Activated T-cell treated with anti-CD3 and anti-CD28 coated beads, Interleukin-2, amount 50 U/mL, for 24 hours (primary cell): ENCODE results near the gene HPS5.

Experiments
- DNase-seq: peaks from one replicate; pipeline ENCODE4 v3.0.0-alpha.2; 2020
- H3K27ac Mint-ChIP-seq: 2 replicates; pipeline ENCODE4 v1.8.0; 2020; ENCODE audit warnings: mild to moderate bottlenecking, mixed read lengths
- H3K27me3 Mint-ChIP-seq: 2 replicates; pipeline ENCODE4 v1.8.0; 2020; ENCODE audit warnings: mixed read lengths
- H3K36me3 Mint-ChIP-seq: 2 replicates; pipeline ENCODE4 v1.8.0; 2020; ENCODE audit warnings: low read depth, mixed read lengths
- H3K4me1 Mint-ChIP-seq: 2 replicates; pipeline ENCODE4 v1.8.0; 2020; ENCODE audit warnings: low read depth, mixed read lengths
- H3K4me3 Mint-ChIP-seq: 2 replicates; pipeline ENCODE4 v1.8.0; 2020; ENCODE audit warnings: mild to moderate bottlenecking, moderate library complexity, mixed read lengths
- H3K9me3 Mint-ChIP-seq: 2 replicates; pipeline ENCODE4 v1.8.0; 2020; ENCODE audit warnings: mixed read lengths

Gene HPS5

DNA sequence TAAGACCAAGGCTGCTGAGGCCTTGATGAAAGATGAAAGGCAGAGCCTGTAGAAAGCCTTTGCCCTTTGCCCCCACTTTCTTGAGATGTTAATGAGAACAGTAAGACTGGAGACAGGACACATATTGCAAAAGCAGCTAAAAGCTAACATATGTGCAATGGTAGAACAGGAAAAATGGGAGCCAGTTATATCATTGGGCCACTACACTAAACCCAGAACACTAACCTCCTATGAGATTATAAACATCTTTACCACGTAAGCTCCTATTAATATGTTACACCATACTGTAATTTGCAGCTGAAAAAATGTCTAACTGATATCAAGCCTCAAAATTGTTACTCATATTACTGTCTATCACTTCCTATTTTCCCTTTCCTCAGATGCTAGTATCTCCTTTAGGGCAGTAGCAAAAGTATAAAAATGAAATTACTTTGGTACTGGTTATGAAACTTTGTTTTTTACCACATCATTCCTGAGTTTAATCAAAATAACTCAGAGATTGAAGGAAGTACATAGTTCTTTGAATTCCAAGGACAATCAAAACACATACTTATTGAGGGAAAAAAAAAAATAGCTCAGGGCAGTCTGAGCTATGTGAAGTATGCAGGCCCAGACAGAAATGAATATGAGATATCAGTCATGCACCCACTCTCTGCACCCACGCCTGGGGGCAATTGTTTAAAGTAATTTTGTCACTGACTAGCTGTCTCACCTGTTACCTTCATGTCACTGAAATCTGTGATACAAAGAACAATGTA lies 9.1 kb downstream of the HPS5 start:
- no peaks in the 10 kb centered on the region for H3K27me3 Mint-ChIP-seq
- no peak overlapping the region for H3K27ac Mint-ChIP-seq
- H3K36me3 Mint-ChIP-seq = peaks cover 81% of the 10 kb centered on the region
- H3K4me1 Mint-ChIP-seq = peaks cover 20% of the 10 kb centered on the region
- no peak overlapping the region for H3K4me3 Mint-ChIP-seq
- H3K9me3 Mint-ChIP-seq = no peaks in the 10 kb centered on the region
- no peak for DNase-seq

DNA sequence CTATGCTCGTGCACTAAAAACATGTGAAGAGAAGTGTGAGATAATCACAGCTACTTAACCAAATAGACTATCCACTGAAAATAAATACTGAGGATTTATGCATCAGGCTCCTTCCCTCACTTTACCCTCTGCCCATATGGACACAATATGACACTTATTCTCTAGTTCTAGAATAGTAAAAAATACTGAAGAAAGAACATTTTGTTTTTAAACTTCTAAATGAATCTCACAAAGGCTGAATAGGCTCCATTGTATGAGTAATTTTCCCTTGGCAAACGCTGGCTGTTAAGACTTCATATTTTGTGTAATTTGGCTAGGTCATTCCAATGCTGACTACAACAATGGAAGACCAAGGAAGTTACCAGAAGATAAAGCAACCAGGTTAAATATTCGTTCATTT lies 9.9 kb downstream of the HPS5 start:
- DNase-seq = no peak
- Mint-ChIP-seq H3K27me3 (no peaks in the 10 kb centered on the region), H3K4me1 (peaks cover 15% of the 10 kb centered on the region), H3K9me3 (no peaks in the 10 kb centered on the region), H3K27ac (no peak overlapping the region), H3K4me3 (no peak overlapping the region), H3K36me3 (peaks cover 83% of the 10 kb centered on the region)

DNA sequence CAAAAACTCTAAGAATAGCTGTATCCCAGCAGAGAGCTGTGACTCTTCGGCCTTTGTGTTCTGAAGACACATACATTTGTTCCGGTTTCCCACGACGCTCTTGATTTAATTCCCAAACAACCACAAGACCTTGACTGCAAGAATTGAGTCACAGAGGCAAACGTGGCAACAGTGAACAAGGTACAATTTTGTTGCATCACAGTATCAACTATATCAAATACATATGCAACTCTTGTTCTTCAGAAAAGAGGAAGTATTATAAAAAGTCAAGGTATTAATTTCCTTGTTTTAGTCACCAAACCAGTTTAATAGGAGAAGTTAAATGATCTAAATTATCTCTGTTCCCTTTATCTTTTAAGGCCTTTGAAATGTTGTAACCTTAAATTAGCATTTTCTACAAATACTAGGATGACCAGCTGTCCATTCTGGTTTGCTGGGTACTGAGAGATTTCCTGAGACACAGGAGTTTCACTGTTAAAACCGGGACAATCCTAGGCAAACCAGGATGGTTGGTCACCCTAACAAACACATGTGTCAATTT lies 11.1 kb downstream of the HPS5 start:
- Mint-ChIP-seq H3K27me3 (no peaks in the 10 kb centered on the region), H3K27ac (peak overlapping the region; percentile 35), H3K36me3 (peaks cover 81% of the 10 kb centered on the region), H3K9me3 (no peaks in the 10 kb centered on the region), H3K4me3 (no peak overlapping the region), H3K4me1 (peaks cover 15% of the 10 kb centered on the region)
- no peak for DNase-seq

DNA sequence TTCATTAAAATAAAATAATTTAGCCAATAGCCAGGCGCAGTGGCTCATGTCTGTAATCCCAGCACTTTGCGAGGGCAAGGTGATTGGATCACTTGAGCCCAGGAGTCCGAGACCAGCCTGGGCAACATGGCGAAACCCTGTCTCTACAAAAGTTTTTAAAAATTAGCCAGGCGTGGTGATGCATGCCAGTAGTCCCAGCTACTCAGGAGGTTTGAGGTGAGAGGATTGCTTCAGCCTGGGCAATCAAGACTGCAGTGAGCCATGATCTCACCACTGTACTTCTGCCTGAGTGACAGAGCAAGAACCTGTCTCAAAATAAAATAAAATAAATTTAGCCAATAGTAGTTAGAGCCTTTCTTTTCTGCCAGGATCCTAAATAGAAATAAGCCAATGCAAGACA lies 12.2 kb downstream of the HPS5 start:
- no peak for DNase-seq
- no peaks in the 10 kb centered on the region for H3K27me3 Mint-ChIP-seq
- H3K4me1 Mint-ChIP-seq = peaks cover 10% of the 10 kb centered on the region
- no peak overlapping the region for H3K4me3 Mint-ChIP-seq
- H3K27ac Mint-ChIP-seq = no peak overlapping the region
- no peaks in the 10 kb centered on the region for H3K9me3 Mint-ChIP-seq
- peaks cover 83% of the 10 kb centered on the region for H3K36me3 Mint-ChIP-seq

DNA sequence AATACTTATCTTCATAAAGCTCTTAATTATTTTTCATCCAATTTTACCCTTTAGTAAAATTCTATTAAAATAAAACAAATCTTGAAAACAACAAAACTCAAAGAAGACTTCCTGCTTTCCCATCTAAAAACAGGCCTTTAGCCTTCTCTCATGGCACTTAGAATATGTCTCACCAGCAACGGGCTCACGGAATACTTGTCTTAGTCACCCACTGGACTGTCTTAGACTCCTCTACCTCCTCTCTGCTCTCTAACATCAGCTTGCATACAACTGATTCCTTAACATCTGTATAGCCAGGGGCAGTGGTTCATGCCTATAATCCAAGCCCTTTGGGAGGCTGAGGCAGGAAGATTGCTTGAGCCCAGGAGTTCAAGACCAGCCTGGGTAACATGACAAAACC lies 13.7 kb downstream of the HPS5 start:
- Mint-ChIP-seq H3K36me3 (peaks cover 89% of the 10 kb centered on the region), H3K27me3 (no peaks in the 10 kb centered on the region), H3K4me3 (no peak overlapping the region), H3K27ac (no peak overlapping the region), H3K9me3 (no peaks in the 10 kb centered on the region), H3K4me1 (peaks cover 9% of the 10 kb centered on the region)
- DNase-seq = no peak

DNA sequence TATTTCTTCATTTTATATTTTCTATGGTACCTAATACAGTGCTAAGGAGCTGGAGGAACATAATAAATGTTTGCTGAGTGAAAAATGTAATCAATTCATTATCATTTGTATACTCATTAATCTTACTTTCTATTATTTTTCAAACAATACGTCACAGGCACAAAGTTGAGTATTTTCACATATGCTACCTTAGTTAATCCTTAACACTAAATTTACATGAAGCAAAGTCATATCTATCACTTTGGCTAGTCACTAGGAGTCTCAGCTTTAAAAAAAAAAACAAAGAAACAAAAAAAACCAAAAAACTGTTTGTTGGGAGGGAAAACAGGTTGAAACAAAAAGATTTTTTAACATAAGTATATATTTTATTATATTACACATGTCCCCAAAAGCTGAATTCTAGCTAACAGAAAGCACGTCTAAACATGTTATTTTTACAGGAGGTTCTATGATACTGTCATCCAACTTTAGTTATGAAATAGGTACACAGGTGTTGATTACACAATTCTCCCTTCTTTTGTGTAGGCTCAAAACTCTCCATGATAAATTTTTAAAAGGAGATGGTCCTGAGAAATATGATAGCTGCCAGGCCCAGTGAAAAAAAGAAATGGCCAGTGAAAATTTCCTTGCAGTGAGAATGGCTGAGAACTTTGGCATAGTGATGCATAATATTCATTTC lies 14.3 kb downstream of the HPS5 start:
- DNase-seq = no peak
- H3K4me1 Mint-ChIP-seq = peaks cover 3% of the 10 kb centered on the region
- H3K36me3 Mint-ChIP-seq = peaks cover 89% of the 10 kb centered on the region
- no peak overlapping the region for H3K4me3 Mint-ChIP-seq
- no peak overlapping the region for H3K27ac Mint-ChIP-seq
- H3K9me3 Mint-ChIP-seq = no peaks in the 10 kb centered on the region
- H3K27me3 Mint-ChIP-seq = no peaks in the 10 kb centered on the region

DNA sequence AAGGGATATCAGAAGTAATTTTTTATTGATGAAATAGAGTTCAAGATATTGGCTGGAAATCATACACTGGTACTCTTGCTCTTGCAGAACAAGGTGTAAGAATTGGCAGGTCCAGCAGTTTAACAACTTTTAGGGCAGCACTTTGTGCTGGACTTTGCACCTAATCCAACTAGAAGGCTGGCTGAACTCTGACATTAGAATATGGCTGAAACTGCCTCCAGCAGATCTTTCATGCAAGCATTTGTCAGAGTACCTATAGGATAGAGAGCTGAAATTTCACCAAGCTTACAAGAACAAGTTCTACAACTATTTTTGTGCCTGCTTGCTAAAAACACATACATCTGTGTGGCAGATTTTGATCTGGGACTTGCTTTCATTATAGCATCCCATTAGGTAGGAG lies 17.2 kb downstream of the HPS5 start:
- H3K27ac Mint-ChIP-seq = no peak overlapping the region
- DNase-seq = no peak
- H3K4me3 Mint-ChIP-seq = no peak overlapping the region
- no peaks in the 10 kb centered on the region for H3K27me3 Mint-ChIP-seq
- H3K4me1 Mint-ChIP-seq = no peaks in the 10 kb centered on the region
- H3K9me3 Mint-ChIP-seq = no peaks in the 10 kb centered on the region
- H3K36me3 Mint-ChIP-seq = peaks cover 89% of the 10 kb centered on the region

DNA sequence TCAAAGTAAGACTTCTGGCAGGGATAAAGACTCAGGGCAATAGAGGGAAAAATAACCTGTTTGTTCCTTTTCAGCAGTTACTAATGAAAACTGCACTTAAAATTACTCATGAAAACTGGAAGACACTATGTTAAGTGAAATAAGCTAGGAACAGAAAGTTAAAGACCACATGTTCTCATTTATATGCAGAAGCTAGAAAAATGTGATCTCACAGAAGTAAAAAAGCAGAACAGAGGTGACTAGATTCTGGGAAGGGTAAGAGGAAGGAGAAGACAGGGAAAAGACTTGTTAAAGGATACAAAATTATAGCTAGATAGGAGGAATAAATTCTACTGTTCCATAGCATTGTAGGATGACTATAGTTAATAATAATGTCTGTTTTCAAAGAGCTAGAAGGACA lies 22.2 kb downstream of the HPS5 start:
- Mint-ChIP-seq H3K27ac (peak overlapping the region; percentile 51), H3K4me3 (no peak overlapping the region), H3K9me3 (no peaks in the 10 kb centered on the region), H3K4me1 (peaks cover 9% of the 10 kb centered on the region), H3K27me3 (no peaks in the 10 kb centered on the region), H3K36me3 (peaks cover 87% of the 10 kb centered on the region)
- no peak for DNase-seq

DNA sequence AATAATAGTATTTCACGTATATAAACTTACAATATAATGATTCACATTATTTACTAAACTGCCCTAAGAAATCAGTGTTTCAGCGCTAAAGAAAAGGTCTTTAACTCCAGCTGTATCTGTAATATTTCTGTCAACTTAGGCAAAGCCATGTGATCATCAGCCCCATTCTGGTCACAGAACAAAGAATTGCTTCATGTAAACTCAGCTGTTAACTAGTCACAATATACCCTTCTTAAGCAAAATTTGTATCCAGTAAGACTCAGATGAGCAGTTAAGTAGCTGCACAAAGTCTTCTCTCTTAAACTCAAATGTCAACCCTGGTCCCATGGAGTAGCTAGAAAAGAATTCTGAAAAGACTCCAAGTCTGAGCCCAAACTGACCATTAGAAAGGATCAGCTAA lies 26.6 kb downstream of the HPS5 start:
- peaks cover 90% of the 10 kb centered on the region for H3K36me3 Mint-ChIP-seq
- no peak for DNase-seq
- H3K4me1 Mint-ChIP-seq = peaks cover 14% of the 10 kb centered on the region
- H3K9me3 Mint-ChIP-seq = no peaks in the 10 kb centered on the region
- H3K27me3 Mint-ChIP-seq = no peaks in the 10 kb centered on the region
- no peak overlapping the region for H3K27ac Mint-ChIP-seq
- H3K4me3 Mint-ChIP-seq = no peak overlapping the region

DNA sequence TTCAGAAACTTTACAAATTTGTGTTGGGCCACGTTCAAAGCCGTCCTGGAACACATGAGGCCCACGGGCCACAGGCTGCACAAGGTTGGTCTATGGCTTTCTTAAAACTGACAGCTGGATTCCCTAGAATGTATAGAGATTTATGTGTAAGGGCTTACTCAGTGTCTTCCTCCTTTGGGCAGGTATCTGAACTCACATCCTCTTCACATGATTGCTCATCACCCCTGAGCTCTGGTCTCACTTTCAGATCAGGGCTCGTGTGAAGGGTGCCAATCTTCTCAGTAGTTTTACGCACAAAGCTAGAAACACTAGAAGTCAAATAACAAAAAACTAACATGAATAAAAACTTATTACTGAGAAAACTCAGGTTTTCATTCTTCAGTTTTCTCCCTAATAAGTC lies 27.1 kb downstream of the HPS5 start:
- Mint-ChIP-seq H3K9me3 (no peaks in the 10 kb centered on the region), H3K4me1 (peaks cover 14% of the 10 kb centered on the region), H3K27ac (peak overlapping the region; percentile 56), H3K27me3 (no peaks in the 10 kb centered on the region), H3K36me3 (peaks cover 90% of the 10 kb centered on the region), H3K4me3 (no peak overlapping the region)
- no peak for DNase-seq

DNA sequence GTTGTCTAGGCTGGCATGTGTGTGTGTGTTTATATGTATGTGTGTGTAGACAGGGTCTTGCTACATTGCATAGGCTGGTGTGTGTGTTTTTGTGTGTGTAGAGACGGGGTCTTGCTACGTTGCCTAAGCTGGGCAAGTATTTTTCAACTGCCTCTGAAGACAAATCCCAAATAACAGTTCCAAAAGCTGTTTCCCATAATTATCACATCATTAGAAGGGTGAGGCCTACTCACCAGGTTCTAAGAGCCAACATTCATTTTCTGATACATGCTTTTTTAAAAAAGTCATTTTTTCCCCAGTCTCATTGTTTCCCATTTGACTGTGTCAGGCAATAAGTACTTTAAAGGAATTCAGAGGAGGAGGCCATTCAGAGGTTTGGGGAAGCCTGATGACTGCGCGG lies 33.0 kb downstream of the HPS5 start:
- peaks cover 88% of the 10 kb centered on the region for H3K36me3 Mint-ChIP-seq

DNA sequence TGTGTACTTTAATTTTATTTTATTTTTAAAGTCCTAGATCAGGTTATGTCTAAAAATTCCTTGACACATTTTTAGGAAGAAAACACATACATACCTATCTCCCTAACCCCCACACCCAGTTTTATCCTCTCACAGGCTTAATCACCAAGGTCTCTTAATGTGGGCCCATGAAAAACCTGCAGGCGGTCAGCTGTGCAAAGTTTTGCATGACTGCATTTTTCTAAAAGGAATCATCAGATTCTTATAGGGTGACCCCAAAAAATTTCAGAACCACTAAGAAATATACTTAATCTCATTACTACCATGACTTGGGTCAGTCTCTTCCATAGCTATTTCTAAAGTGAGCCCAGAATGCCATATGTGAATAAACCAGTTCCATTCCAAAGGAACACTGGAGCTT lies 36.1 kb downstream of the HPS5 start:
- DNase-seq = no peak
- no peaks in the 10 kb centered on the region for H3K27me3 Mint-ChIP-seq
- no peaks in the 10 kb centered on the region for H3K9me3 Mint-ChIP-seq
- H3K4me1 Mint-ChIP-seq = peaks cover 3% of the 10 kb centered on the region
- no peak overlapping the region for H3K27ac Mint-ChIP-seq
- no peak overlapping the region for H3K4me3 Mint-ChIP-seq
- H3K36me3 Mint-ChIP-seq = peaks cover 88% of the 10 kb centered on the region

More for the DNA sequence above, 33.0 kb downstream of the HPS5 start:
- no peak for DNase-seq
- H3K4me1 Mint-ChIP-seq = peaks cover 1% of the 10 kb centered on the region
- H3K4me3 Mint-ChIP-seq = no peak overlapping the region
- no peaks in the 10 kb centered on the region for H3K9me3 Mint-ChIP-seq
- no peaks in the 10 kb centered on the region for H3K27me3 Mint-ChIP-seq
- H3K27ac Mint-ChIP-seq = peak overlapping the region; percentile 7

DNA sequence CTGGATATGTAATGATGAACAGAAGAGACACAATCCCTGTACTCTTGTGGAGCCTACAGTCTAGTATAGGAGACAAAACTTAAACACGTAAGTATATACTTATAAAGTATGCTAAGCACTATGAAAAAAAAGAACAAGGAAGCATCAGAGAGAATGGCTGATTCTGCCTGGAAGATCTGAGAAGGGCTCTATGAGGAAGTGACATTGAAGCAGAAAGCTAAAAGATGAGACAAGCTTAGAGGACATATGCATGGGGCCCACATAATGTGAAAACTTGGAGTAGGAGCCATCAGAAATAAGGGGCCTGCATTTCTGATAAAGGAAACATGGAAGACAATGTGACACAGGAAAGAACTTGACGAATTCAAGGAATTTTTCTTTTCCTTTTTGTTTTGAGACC lies 39.3 kb downstream of the HPS5 start:
- no peak for DNase-seq
- H3K27ac Mint-ChIP-seq = no peak overlapping the region
- no peaks in the 10 kb centered on the region for H3K9me3 Mint-ChIP-seq
- H3K36me3 Mint-ChIP-seq = peaks cover 88% of the 10 kb centered on the region
- no peaks in the 10 kb centered on the region for H3K27me3 Mint-ChIP-seq
- H3K4me3 Mint-ChIP-seq = no peak overlapping the region
- H3K4me1 Mint-ChIP-seq = peaks cover 11% of the 10 kb centered on the region

DNA sequence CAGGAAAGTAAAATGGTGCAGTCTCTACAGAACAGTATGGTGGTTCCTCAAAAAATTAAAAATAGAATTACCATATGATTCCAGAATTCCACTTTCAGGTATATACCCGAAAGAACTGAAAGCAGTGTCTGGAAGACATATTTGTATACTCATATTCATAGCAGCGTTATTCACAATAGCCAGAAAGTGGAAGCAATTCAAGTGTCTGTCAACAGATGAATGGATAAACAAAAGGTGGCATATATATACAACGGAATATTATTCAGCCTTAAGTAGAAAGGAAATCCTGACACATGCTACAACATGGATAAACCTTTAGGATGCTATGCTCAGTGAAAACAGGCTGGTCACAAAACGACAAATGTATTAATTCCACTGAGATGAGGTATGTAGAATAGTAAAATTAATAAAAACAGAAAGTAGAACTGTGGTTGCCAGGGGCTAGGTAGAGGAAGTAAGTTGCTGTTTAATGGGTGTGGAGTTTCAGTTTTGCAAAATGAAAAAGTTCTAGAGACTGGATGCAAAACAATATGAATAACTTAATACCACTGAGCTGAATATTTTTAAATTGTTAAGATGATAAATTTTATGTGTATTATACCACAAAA lies 41.4 kb downstream of the HPS5 start:
- no peak for DNase-seq
- H3K27ac Mint-ChIP-seq = peak overlapping the region; percentile 80
- peaks cover 77% of the 10 kb centered on the region for H3K36me3 Mint-ChIP-seq
- H3K9me3 Mint-ChIP-seq = no peaks in the 10 kb centered on the region
- H3K4me1 Mint-ChIP-seq = peaks cover 11% of the 10 kb centered on the region
- H3K4me3 Mint-ChIP-seq = no peak overlapping the region
- H3K27me3 Mint-ChIP-seq = no peaks in the 10 kb centered on the region
